HG03060 (cell line): Measurements from ENCODE around the gene RAP1GAP2.
"Not testable (repeated sequence)": the region's sequence is repeated elsewhere in the genome, so short reads cannot be mapped to it uniquely, and the experiment has no call there.

Experiments used
- ATAC-seq: cut with Tn5 transposase; IDR thresholded peaks from one replicate; pipeline ENCODE4 v1.9.1; 2021; ENCODE audit warnings: low read depth, moderate number of reproducible peaks; ENCODE audit not compliant: unreplicated experiment

Gene RAP1GAP2

GRCh38 chr17:3032258-3033247 lies 236.3 kb downstream of the RAP1GAP2 start:
- no peak for ATAC-seq

- ATAC-seq = no peak
Observed at GRCh38 chr17:3033248-3033640, 237.0 kb downstream of the RAP1GAP2 start.

- no peak for ATAC-seq
Observed at GRCh38 chr17:3033741-3034577, 237.7 kb downstream of the RAP1GAP2 start.

DNA sequence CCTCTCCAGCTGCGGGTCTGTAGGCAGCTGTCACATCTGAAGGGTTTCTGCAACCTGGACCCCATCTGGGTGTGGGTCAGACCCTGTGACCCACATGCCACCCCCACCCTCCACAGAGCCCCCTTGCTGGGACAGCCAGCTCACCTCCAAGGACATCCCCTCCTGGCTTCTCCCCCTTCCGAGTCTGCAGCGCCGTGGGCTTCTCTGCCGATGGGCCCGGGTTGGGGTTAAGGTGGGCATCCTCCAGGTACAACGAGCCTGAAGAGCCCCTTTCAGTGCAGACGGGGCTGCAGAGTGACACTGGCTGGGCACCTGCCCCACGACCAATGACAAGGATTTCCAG lies 238.3 kb downstream of the RAP1GAP2 start:
- ATAC-seq = no peak

- ATAC-seq = no peak
Observed at GRCh38 chr17:3035256-3035967, 239.2 kb downstream of the RAP1GAP2 start.

DNA sequence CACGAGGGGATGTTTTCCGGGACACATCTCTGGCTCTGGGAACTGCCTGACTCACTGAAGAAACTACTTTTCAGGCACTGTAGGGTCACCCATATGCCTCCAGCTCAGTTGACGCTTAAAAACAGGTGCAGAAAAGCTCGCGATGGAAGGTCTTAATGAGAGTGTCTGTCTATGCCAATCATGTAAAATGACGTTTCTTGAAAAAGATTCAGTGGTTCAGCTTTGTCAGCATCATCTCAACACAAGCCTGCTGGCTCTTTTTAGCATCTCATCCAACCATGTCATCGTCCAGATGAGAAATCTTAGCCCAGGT lies 239.7 kb downstream of the RAP1GAP2 start:
- no peak for ATAC-seq

DNA sequence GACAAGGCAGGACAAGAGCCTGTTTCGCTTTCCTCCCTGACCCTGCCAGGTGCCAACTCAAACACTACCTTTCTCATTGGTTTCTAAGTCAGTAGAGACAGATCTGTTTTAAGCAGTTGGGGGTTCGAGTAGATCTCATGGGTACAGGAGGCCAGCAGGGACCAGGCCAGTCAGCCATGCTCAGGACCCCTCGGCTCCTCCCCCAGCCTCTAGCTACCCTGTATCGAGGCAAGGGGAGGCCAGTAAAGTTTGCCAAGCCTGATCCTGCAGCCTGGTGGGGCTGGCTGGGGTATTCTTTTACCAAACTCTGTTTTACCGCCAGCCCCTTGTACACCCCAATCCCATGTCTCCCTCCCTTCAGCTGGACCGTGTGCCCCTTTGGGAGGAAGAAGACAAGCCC lies 240.6 kb downstream of the RAP1GAP2 start:
- ATAC-seq = no peak

DNA sequence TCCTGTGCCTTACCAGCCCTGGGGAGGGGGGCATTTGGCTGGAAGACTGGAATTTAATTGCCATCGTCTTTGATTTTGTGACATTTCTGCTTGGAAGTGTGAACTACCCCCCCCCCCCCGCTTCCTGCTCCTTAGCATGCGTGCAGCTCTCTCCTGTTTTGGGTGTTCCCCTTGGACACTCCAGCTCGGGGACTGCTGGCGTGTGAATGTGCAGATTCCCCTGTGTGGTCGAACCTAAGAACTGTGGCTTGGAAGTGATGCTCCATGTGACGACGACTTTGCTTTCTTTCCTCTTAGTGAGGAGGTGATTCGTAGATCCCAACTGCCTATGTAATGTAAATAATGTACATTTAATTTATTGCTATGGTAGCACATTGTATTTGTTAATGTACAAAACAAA lies 241.0 kb downstream of the RAP1GAP2 start:
- no peak for ATAC-seq

- no peak for ATAC-seq
Observed at GRCh38 chr17:3038941-3039340, 242.7 kb downstream of the RAP1GAP2 start.

- ATAC-seq = no peak
Observed at GRCh38 chr17:3039736-3040135, 243.5 kb downstream of the RAP1GAP2 start.

- no peak for ATAC-seq
Observed at GRCh38 chr17:3040882-3041281, 244.6 kb downstream of the RAP1GAP2 start.

GRCh38 chr17:3043737-3044365 lies 247.6 kb downstream of the RAP1GAP2 start:
- no peak for ATAC-seq

GRCh38 chr17:3046753-3047152 lies 250.5 kb downstream of the RAP1GAP2 start:
- ATAC-seq = no peak

GRCh38 chr17:3048727-3049471 lies 252.7 kb downstream of the RAP1GAP2 start:
- ATAC-seq = no peak

DNA sequence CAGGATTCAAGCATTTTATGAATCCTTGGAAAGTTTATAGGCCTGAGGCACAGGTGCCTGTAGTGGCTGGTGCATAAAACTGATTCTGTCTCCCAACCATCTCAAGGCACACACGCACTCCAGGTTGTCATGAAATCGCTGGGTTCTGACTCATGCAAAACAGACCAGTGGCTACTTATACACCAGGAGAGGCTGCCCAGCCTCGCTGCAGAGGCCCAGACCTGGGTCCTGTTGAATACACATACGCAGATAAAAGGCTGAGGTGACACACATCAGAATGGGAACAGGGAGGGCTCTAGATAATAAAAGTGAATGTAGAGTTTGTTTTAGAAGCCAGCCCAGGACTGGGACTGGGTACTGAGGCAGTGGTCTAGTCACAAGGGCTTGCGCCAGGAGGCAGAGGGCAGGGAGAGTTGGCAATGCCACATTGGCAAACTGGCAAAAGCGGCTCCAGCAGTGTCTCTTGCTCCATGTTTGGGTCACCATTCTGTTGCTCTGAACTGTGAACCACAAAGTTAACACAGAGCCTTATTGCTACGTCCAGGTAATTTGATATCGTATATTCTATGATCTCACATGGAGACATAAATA lies 253.6 kb downstream of the RAP1GAP2 start:
- no peak for ATAC-seq

DNA sequence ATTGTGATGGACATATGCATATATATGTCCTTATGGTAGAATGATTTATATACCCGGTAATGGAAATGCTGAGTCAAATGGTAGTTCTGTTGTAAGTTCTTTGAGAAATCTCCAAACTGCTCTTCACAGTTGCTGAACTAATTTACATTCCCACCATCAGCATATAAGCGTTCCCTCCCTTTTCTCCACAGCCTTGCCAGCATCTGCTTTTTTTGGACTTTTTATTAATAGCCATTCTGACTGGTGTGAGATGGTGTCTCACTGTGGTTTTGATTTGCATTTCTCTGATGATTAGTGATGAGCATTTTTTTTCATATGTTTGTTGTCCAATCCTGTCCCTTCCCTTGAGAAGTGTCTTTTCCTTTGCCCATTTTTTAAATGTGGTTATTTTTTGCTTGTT lies 258.6 kb downstream of the RAP1GAP2 start:
- ATAC-seq = not testable (repeated sequence)

GRCh38 chr17:3062824-3063377 lies 266.7 kb downstream of the RAP1GAP2 start:
- not testable (repeated sequence) for ATAC-seq

- ATAC-seq = not testable (repeated sequence)
Observed at GRCh38 chr17:3063507-3063906, 267.3 kb downstream of the RAP1GAP2 start, which contains the start of gene OR1D5. Gene OR1D5, minus strand, starts transcription at chr17:3063607. Its CDS starts 0 bp downstream, at chr17:3063607.

GRCh38 chr17:3065192-3065591 lies 269.0 kb downstream of the RAP1GAP2 start:
- not testable (repeated sequence) for ATAC-seq
